Stimulated activated CD4-positive, alpha-beta T cell treated with anti-CD3 and anti-CD28 coated beads, Interleukin-2, amount 100 ng/mL, for 24 hours (primary cell): ENCODE results near the gene ZNF649.

Experiments
- DNase-seq, 2 donors: peaks; one replicate each; pipeline ENCODE4 v3.0.0-alpha.2; 2020

ZNF649 gene

GRCh38 chr19:51887522-51888498 lies 17.0 kb downstream of the ZNF649 start, which contains the start of gene ZNF577:
ZNF577 (minus strand) TSS chr19:51887951; CDS start chr19:51880382, 7,569 bp downstream.
- DNase-seq, result peak; percentile 55 to 72

GRCh38 chr19:51884713-51885112 lies 20.1 kb downstream of the ZNF649 start:
- no peak for DNase-seq

- DNase-seq, result no peak
Measured at GRCh38 chr19:51882518-51882917, 22.3 kb downstream of the ZNF649 start.

GRCh38 chr19:51873097-51873496 lies 31.7 kb downstream of the ZNF649 start:
- no peak for DNase-seq

- DNase-seq, result no peak
Measured at GRCh38 chr19:51861870-51862622, 42.8 kb downstream of the ZNF649 start.
